Muscle of leg (tissue), 11 donors: ENCODE measurements around the gene GFPT2. TPM values are rescaled to one million over a fixed set of nuclear protein-coding genes. Genes with fewer than 3 reads are reported as not detected.

Source experiments
- DNase-seq: peaks from one replicate; pipeline ENCODE4 v3.0.0; 2013
- H3K27ac ChIP-seq: one replicate; pipeline ENCODE4 v1.5.1; 2013; ENCODE audit warnings: mild to moderate bottlenecking, low read length, control low read depth
- H3K27me3 ChIP-seq: one replicate; pipeline ENCODE4 v1.6.1; 2013; ENCODE audit warnings: low read length; ENCODE audit not compliant: control insufficient read depth, insufficient read depth
- H3K36me3 ChIP-seq: one replicate; pipeline ENCODE4 v1.6.1; 2013; ENCODE audit warnings: low read length; ENCODE audit not compliant: control insufficient read depth, insufficient read depth
- H3K4me1 ChIP-seq: one replicate; pipeline ENCODE4 v1.6.1; 2013; ENCODE audit warnings: low read length; ENCODE audit not compliant: control insufficient read depth, insufficient read depth
- H3K4me3 ChIP-seq: one replicate; pipeline ENCODE4 v1.5.1; 2013; ENCODE audit warnings: low read length, control low read depth
- H3K9me3 ChIP-seq: replicated peaks from 2 replicates; pipeline ENCODE4 v1.6.1; 2013; ENCODE audit warnings: low read depth, low read length; ENCODE audit not compliant: control insufficient read depth
- whole genome bisulfite sequencing: methylation state at CpG from one replicate; pipeline ENCODE4 v1.1.5; 2013; ENCODE audit warnings: missing lambda C conversion rate; ENCODE audit not compliant: insufficient coverage; 5-methylcytosine and 5-hydroxymethylcytosine counted together
- polyA plus RNA-seq, 8 donors: library from polyadenylated mRNA; unstranded; fragments of 120-200 nt; gene quantifications; one replicate each; pipeline versions ENCODE4 v1.2.1 to v1.2.3, GENCODE V29; 2013; ENCODE audit warnings: inconsistent platforms in 1 of 8, low replicate concordance in 1 of 8; ENCODE audit not compliant: insufficient read length in 8 of 8, insufficient read depth in 1 of 8
- total RNA-seq: library from RNA; stranded (reverse); fragments of 120-200 nt; gene quantifications from one replicate; pipeline ENCODE4 v1.2.4, GENCODE V29; 2013

Gene GFPT2
- total and polyA plus RNA-seq, 9 donors = 7.0 to 12.2 (median 10.4) TPM

DNA sequence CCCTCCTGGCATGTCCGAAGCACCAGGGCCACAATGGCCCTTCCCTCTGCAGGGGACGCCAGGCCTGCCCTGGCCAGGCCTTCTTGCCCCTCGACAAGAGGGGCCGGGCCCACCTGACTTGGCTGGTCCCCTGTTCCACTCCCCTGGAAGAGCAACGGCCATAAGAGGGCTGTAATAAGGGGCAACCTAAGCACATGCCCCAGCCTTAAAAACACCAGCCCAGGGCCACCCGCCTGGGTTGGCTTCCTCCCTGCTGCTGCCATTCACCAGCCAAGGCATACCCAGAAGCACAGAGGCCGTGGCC is 8.5 kb downstream of the GFPT2 start:
- H3K27ac ChIP-seq = no peak overlapping the region
- no peak overlapping the region for H3K4me3 ChIP-seq
- H3K36me3 ChIP-seq = no peaks in the 10 kb centered on the region
- no peak for DNase-seq
- peaks cover 37% of the 10 kb centered on the region for H3K4me1 ChIP-seq
- 94% methylated on average over 7 of the region's 7 CpGs for WGBS
- no peaks in the 10 kb centered on the region for H3K9me3 ChIP-seq
- H3K27me3 ChIP-seq = peaks cover 3% of the 10 kb centered on the region

DNA sequence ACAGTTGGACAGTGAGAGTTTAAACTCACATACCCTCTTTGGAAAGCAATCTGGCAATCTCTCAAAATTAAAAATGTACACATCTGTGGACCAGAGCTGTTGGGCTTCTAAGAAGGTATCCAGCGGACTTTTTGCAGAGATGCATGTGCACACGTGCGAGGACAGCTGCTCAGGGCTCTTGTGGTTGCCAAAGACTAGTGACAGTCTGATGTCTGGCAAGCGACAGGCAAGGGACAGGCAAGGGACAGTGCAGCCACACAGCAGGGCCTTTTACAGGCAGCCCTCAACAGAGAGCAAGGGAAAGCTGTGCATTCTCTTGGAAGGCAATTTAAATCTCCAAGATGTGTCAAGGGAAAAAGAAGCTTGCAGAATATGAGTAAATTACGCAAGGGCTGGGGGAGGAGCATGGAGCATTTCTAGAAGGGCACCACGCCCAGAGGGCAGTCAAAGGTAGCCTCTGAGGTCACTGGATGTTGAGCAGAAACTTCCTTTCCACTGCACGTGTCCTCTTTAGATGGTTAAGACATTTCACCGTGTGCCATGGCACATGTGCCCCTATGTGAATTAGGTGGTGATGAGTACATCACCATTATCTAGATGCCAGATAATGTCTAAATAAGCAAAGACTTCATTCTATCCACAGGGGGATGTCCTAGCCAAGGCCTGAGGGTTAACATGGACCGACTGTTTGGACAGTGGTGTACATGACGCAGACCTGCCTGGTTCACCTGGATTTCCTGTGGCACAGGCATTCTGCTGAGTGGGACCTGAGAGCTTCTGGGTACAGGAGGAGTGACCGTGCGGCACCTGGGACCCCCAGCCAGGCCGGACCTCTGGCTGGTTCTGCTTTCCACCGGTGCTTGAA is 9.1 kb downstream of the GFPT2 start:
- 49% methylated on average over 12 of the region's 14 CpGs for WGBS
- H3K27me3 ChIP-seq = peaks cover 3% of the 10 kb centered on the region
- no peak overlapping the region for H3K4me3 ChIP-seq
- H3K27ac ChIP-seq = peak overlapping the region; percentile 62
- no peak for DNase-seq
- no peaks in the 10 kb centered on the region for H3K9me3 ChIP-seq
- H3K36me3 ChIP-seq = no peaks in the 10 kb centered on the region
- peaks cover 37% of the 10 kb centered on the region for H3K4me1 ChIP-seq

DNA sequence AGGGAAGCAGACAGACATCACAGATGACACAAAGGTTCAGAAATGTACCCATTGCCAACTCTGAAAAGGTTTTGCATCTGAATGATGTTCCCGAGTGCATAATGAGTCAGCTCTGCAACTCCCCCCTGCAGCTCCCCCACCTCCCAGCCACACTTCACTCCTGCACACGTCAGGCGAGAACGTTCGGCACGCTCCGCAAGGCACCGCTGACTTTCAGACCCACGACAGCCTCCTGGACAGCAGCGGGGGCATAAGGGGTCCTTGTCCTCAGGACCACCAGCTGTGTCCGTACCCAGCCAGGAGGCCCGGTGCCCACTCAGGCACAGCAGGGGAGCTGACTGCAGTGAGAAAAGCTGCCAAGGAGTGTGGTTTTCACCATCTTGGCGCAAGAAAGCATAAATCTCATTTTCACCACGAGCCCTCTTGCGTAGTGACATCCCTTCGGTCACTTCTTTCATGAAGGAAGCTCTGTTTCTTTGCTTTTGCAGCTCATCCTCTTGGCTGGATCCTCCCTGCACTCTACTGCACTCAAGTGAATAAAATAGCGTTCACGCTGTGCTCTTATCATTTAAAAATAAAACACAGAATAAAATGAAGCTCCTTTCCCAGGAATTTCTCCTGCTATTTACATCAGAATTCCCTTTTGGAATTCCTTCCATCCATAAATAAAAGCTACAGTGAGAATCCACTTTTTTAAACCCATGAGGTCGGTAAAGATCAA is 9.9 kb downstream of the GFPT2 start:
- WGBS = 6% methylated on average over 19 of the region's 19 CpGs
- Histone ChIP-seq H3K36me3 (no peaks in the 10 kb centered on the region), H3K4me1 (peaks cover 37% of the 10 kb centered on the region), H3K4me3 (no peak overlapping the region), H3K9me3 (no peaks in the 10 kb centered on the region), H3K27ac (peak overlapping the region; percentile 62), H3K27me3 (peaks cover 3% of the 10 kb centered on the region)
- DNase-seq = peak; percentile 86

DNA sequence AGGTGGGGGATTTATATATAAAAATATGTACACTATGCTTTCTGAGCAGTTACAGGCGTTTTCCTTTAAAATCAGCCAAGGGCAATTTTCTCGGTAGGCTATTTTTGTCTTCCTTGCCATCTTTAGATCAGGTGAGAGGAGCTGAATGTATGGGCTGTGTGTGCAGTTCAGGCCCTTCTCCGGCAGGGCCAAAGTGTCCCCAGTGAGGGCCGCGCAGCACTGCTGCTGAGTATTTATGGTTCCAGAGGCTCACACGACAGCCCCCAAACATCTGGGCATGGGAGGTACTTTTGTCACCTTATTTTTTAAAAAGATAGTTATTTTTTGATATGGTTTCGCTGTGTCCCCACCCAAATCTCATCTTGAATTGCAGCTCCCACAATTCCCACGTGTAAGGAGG is 11.5 kb downstream of the GFPT2 start:
- Histone ChIP-seq H3K4me1 (peaks cover 23% of the 10 kb centered on the region), H3K4me3 (no peak overlapping the region), H3K9me3 (no peaks in the 10 kb centered on the region), H3K27me3 (peaks cover 3% of the 10 kb centered on the region), H3K27ac (no peak overlapping the region), H3K36me3 (peaks cover 5% of the 10 kb centered on the region)
- no peak for DNase-seq
- 100% methylated on average over 2 of the region's 8 CpGs for WGBS

DNA sequence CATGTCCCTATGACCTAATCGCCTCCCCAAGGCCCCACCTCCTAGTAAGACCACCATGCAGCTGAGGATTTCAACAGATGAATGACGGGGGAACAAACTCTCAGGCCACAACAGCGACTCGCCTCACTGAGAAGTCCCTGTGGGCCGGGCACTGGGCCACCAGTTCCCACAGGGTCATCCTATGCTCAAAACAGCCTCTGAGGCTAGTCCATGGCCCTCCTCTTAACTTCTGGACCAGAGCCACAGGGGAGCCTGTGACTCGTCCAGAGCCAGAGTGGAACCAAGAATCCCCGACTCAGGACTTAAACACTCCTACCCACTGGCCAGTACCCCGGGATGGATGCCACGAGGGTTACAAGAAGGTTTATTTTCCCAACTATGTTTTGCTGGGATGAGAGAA is 12.3 kb downstream of the GFPT2 start:
- H3K36me3 ChIP-seq = peaks cover 6% of the 10 kb centered on the region
- no peak overlapping the region for H3K4me3 ChIP-seq
- peaks cover 3% of the 10 kb centered on the region for H3K27me3 ChIP-seq
- H3K27ac ChIP-seq = no peak overlapping the region
- peaks cover 23% of the 10 kb centered on the region for H3K4me1 ChIP-seq
- DNase-seq = no peak
- H3K9me3 ChIP-seq = no peaks in the 10 kb centered on the region
- WGBS = 85% methylated on average over 4 of the region's 9 CpGs

DNA sequence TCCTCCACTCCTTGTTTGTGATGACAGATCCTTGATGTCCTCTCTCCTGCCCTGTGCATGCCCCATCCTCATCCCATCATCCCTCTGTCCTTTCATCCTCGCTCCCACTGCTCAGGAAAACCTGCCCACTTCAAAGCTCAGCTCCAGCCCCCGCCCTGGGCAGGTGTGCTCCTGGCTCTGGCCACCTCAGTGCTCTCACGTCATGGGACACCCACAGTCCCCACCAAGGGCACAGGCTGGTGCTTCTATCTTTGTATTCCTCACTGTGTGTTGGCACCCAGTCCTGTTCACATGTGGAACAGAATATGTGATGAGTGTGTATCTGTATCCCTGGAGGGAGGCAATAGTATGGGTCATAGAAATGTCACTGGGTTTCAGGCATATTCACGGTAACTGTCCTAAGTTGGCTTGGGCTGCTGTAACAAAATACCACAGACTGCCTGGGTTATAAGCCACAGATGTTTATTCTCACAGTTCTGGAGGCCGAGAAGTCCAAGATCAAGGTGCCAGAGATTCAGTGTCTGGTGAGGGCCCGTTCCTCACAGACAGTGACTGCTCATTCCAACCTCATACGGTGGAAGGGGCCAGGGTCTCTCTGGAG is 13.5 kb downstream of the GFPT2 start:
- Histone ChIP-seq H3K9me3 (no peaks in the 10 kb centered on the region), H3K27me3 (peaks cover 3% of the 10 kb centered on the region)
- 83% methylated on average over 4 of the region's 7 CpGs for WGBS

DNA sequence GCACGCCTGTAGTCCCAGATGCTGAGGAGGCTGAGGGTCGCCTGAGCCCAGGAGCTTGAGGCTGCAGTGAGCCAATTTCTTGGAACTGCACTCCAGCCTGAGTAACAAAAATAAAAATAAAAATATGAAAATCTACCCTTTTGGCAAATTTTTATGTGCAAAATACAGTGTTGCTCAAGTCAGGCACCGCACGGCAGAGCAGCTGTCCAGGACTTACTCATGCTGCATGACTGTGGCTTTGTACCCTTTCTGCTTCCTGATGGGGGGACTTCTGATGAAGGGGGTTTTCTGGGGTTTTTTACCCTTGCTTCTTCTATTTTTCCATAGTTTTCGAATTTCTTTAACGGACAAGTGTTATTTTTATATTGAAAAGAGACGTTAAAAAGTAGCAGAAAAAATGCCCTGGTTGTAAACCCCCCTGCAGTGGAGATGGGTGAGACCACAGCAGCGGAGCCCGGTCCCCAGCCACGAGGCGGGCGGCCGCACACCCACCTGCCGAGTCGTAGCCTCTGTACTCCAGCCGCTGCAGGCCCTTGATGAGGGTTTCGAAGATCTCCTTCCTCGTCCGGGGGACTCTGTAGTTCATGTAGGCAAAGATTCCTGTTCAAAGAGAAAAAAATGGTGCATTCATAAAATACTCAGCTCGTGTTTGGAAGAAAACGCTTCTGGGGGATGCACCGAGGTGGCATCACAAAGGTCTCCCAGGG is 15.0 kb downstream of the GFPT2 start:
- Histone ChIP-seq H3K4me3 (no peak overlapping the region), H3K27ac (no peak overlapping the region)
- WGBS = 86% methylated on average over 13 of the region's 22 CpGs

More for the DNA sequence above, 13.5 kb downstream of the GFPT2 start:
- H3K4me1 ChIP-seq = peaks cover 21% of the 10 kb centered on the region
- H3K27ac ChIP-seq = no peak overlapping the region
- DNase-seq = no peak
- no peak overlapping the region for H3K4me3 ChIP-seq
- peaks cover 17% of the 10 kb centered on the region for H3K36me3 ChIP-seq

DNA sequence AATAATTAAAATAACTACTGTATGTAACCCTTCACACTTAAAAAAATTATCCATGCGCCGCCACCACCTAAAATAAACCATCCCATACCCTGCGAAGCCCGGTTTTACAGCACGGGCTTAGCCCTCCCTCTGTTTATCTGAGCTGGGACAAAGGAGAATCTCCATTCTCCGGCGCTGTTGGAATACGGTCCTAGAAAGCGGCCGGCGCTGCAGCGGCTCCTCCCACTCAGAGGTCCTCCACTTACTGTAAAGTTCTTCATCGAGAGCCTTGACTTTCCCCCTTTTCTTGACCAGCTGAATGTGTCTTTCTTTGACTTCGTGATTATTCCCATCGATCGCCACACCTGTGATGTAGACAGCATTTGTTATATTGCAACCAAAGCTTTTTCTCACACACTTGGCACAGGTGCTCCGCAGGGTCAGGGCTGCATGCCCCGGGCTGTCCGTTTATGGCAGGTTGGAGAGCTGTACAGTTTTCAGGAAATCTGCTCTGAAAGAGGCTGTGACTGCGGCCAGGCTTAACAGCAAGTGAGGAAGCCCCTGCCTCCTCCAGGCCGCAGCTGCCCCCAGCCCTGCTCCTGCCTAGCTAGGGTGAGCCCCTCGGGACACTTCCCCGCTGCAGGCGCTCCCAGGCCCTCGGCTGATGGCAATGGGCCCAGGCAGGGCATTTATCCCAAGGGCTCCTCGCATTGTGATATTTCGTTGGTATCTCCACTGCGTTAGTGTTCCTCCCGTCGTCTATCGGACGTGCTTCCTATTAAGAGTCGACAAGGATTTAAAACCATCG is 16.7 kb downstream of the GFPT2 start:
- no peak overlapping the region for H3K4me3 ChIP-seq
- H3K9me3 ChIP-seq = no peaks in the 10 kb centered on the region
- 88% methylated on average over 26 of the region's 34 CpGs for WGBS
- DNase-seq = no peak
- H3K27ac ChIP-seq = no peak overlapping the region
- H3K27me3 ChIP-seq = no peaks in the 10 kb centered on the region
- H3K4me1 ChIP-seq = no peaks in the 10 kb centered on the region
- peaks cover 25% of the 10 kb centered on the region for H3K36me3 ChIP-seq

More for the DNA sequence above, 15.0 kb downstream of the GFPT2 start:
- Histone ChIP-seq H3K9me3 (no peaks in the 10 kb centered on the region), H3K27me3 (peaks cover under 1% of the 10 kb centered on the region), H3K36me3 (peaks cover 25% of the 10 kb centered on the region), H3K4me1 (peaks cover 8% of the 10 kb centered on the region)
- no peak for DNase-seq

DNA sequence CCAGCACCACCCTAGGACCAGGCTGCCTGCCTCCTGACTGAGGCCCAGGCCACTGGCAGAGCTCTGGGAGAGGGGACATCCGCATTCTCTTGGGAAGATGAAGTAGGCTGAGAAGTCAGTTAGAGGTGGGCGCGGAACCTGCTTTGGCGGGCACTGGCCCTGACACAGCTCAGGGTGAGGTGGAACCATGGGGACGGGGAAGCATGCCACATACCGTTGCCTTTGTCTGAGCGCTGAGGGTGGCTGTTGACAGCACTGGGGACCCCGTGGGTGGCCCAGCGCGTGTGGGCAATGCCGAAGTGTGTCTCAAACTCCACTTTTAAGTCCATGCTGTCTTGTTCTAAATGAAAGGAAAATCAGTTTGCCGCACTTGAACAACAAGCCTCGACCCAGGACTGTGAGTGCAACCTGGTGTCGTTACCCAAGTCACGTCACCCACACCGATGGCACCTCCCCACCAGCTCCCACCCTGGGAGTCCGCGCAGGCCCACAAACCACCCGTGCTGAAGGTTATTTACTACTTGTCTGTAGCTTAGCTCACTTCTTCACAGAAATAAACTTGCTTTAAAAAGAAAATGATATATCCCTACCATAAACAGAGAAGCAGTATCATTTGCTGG is 17.4 kb downstream of the GFPT2 start:
- H3K27me3 ChIP-seq = no peaks in the 10 kb centered on the region
- peaks cover 26% of the 10 kb centered on the region for H3K36me3 ChIP-seq
- 97% methylated on average over 18 of the region's 19 CpGs for WGBS
- no peaks in the 10 kb centered on the region for H3K9me3 ChIP-seq
- no peak overlapping the region for H3K27ac ChIP-seq
- no peak overlapping the region for H3K4me3 ChIP-seq
- H3K4me1 ChIP-seq = no peaks in the 10 kb centered on the region
- no peak for DNase-seq
